22Rv1 (cell line): ENCODE results near the gene MIOS.

Source experiments
- H3K27ac ChIP-seq: fragments of 450-650 bp; 2 replicates; pipeline ENCODE4 v1.5.1; 2017
- ZFX ChIP-seq: fragments of 450-650 bp; IDR thresholded peaks from 2 replicates; pipeline ENCODE4 v1.6.1; 2017; ENCODE audit warnings: antibody characterized with exemption, borderline replicate concordance
- TF ChIP-seq, protein P1 (sequence below): fragments of 450-650 bp; IDR thresholded peaks from 2 replicates; pipeline ENCODE4 v1.5.1; 2017; ENCODE audit warnings: mild to moderate bottlenecking

Gene MIOS

DNA sequence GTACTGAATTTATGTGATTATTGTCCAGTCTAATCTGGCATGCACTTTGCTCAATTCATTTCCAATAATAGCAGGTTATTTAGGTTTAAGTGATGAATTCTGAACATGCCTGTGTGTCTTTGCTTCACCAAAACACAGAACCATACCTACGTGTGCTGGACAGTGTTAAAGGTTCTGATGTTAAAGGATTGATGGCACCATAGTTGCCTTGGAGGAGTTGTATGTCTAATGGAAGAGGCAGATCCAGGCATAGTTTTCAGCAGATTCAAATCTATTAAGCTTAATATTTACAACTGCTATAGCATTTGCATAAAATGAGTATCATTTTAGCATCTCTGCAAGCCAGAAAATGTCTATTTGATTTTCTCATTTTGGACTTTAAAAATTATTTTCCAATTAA is 45.8 kb downstream of the MIOS start:
- no peak for TF ChIP-seq ZFX
- TF ChIP-seq, protein P1, sequence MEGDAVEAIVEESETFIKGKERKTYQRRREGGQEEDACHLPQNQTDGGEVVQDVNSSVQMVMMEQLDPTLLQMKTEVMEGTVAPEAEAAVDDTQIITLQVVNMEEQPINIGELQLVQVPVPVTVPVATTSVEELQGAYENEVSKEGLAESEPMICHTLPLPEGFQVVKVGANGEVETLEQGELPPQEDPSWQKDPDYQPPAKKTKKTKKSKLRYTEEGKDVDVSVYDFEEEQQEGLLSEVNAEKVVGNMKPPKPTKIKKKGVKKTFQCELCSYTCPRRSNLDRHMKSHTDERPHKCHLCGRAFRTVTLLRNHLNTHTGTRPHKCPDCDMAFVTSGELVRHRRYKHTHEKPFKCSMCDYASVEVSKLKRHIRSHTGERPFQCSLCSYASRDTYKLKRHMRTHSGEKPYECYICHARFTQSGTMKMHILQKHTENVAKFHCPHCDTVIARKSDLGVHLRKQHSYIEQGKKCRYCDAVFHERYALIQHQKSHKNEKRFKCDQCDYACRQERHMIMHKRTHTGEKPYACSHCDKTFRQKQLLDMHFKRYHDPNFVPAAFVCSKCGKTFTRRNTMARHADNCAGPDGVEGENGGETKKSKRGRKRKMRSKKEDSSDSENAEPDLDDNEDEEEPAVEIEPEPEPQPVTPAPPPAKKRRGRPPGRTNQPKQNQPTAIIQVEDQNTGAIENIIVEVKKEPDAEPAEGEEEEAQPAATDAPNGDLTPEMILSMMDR: no peak
- H3K27ac ChIP-seq: no peak overlapping the region

- H3K27ac ChIP-seq: no peak overlapping the region
- no peak for TF ChIP-seq ZFX
- TF ChIP-seq, protein P1: no peak
Measured at GRCh38 chr7:7613210-7613609, 46.5 kb downstream of the MIOS start.

DNA sequence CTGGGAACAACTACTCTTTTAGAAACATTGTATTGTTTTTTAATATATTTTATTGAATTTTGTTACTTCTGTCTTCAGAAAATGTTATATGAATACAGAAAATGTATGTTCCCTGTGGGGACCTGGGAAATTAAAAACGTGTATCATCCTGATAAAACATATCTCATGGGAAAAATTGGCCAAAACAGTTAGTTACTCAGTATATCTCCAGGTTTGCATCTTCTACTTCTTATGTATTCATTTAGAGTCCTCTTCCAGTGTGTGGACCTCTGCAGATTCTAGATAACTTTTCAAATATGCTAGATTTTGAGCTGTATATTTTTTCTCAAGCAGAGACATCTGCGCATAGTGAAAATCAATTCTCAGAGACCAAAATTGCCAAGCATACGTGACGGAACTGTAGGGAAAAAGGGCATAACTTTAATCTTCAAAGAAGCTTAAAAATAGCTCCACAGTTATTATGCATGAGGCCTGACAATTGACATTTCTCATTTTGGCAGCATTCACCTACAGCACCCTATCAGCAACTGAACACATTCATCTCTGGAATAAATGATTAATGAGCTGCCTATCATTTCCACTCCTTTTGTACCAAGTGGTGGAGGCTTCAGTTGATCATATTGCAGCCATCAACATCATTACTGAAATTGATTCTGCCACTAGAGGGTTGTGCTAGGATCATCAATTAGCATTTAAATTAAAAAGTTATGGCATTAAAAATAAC is 47.5 kb downstream of the MIOS start:
- H3K27ac ChIP-seq: no peak overlapping the region
- TF ChIP-seq ZFX: no peak
- TF ChIP-seq, protein P1: no peak

- no peak for TF ChIP-seq ZFX
- TF ChIP-seq, protein P1: no peak
- no peak overlapping the region for H3K27ac ChIP-seq
Measured at GRCh38 chr7:7617550-7617949, 50.9 kb downstream of the MIOS start.

- no peak overlapping the region for H3K27ac ChIP-seq
Measured at GRCh38 chr7:7618410-7618809, 51.7 kb downstream of the MIOS start.

GRCh38 chr7:7620236-7620635 is 53.6 kb downstream of the MIOS start:
- no peak overlapping the region for H3K27ac ChIP-seq

More at GRCh38 chr7:7618410-7618809, 51.7 kb downstream of the MIOS start:
- TF ChIP-seq, protein P1: no peak
- TF ChIP-seq ZFX: no peak

DNA sequence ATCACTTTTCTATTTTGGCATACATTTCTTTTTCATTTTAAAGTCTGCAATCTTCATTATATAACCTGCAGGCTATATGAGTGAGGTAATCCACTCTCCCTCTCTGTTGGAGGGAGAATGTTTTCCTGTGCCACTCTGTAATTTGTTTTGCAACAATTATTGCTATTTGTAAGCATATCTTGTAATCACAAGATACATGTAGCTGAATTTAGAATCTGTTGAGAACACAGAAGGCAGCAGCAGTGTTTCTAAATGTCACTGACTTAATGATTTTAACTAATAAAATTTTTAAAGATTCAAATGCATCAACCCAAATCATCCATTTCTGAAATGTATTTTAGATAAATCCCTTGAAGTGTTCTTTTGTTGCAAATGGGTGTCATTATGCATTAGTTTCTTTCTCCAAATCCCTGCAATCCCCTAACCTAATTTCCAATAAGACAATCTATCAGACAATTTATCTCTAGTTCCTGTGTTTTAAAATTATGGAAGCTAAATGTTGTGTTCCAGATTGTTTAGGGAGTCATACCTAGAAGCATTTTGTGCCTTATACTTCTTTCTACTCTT is 54.0 kb downstream of the MIOS start:
- TF ChIP-seq, protein P1: no peak
- TF ChIP-seq ZFX: no peak
- H3K27ac ChIP-seq: no peak overlapping the region

More at GRCh38 chr7:7620236-7620635, 53.6 kb downstream of the MIOS start:
- TF ChIP-seq ZFX: no peak

- TF ChIP-seq, protein P1: no peak
- TF ChIP-seq ZFX: no peak
Measured at GRCh38 chr7:7628476-7628875, 61.8 kb downstream of the MIOS start.

More at GRCh38 chr7:7628476-7628875, 61.8 kb downstream of the MIOS start:
- no peak overlapping the region for H3K27ac ChIP-seq
